CD4-positive, alpha-beta T cell (primary cell): ENCODE measurements around the gene DNAJC15. TPM values are rescaled to one million over a fixed set of nuclear protein-coding genes. Genes with fewer than 3 reads are reported as not detected.

Experiments
- ATAC-seq: fragments of 200-7000 bp; cut with Tn5 transposase; one replicate; pipeline ENCODE4 v1.10.0; 2022; ENCODE audit warnings: mild to moderate bottlenecking; ENCODE audit not compliant: poor library complexity
- CTCF ChIA-PET: fragments of 350-600 bp; sonication (Branson Sonifier 250); formaldehyde crosslinking; loops from one replicate; lab custom pipeline; 2021; ENCODE audit warnings: antibody characterized with exemption, inconsistent platforms; lab: Charles Lee
- POLR2A ChIA-PET: fragments of 350-600 bp; sonication (Branson Sonifier 250); formaldehyde crosslinking; loops from one replicate; lab custom pipeline; 2021; ENCODE audit warnings: antibody characterized with exemption, inconsistent platforms; lab: Charles Lee
- DNase-seq, 14 experiments: peaks; one replicate each; pipeline ENCODE4 v3.0.0-alpha.2; 2013 to 2020; ENCODE audit warnings: mixed read lengths in 2 of 14
- H3K27ac ChIP-seq, 2 donors: one replicate each; pipeline versions ENCODE4 v1.5.1 to v1.7.0; 2013; ENCODE audit warnings: low read length in 2 of 2, low read depth in 1 of 2, mild to moderate bottlenecking in 1 of 2
- H3K27me3 ChIP-seq, 2 experiments: 1 replicate in 1 of 2; 2 replicates in 1 of 2; pipeline versions ENCODE4 v1.6.1 to v1.7.0; 2013; ENCODE audit warnings: low read length in 2 of 2, control low read depth in 1 of 2, mild to moderate bottlenecking in 1 of 2, moderate library complexity in 1 of 2; ENCODE audit not compliant: insufficient read depth in 2 of 2, control insufficient read depth in 1 of 2
- H3K36me3 ChIP-seq: one replicate; pipeline ENCODE4 v1.6.1; 2013; ENCODE audit warnings: low read length, control low read depth; ENCODE audit not compliant: insufficient read depth
- H3K4me1 ChIP-seq: one replicate; pipeline ENCODE4 v1.6.1; 2013; ENCODE audit warnings: low read length, control low read depth; ENCODE audit not compliant: insufficient read depth
- H3K4me3 ChIP-seq: one replicate; pipeline ENCODE4 v1.5.1; 2013; ENCODE audit warnings: mild to moderate bottlenecking, low read length, moderate library complexity
- H3K9me3 ChIP-seq, 2 experiments: 1 replicate in 1 of 2; 2 replicates in 1 of 2; pipeline versions ENCODE4 v1.6.1 to v1.7.0; 2013; ENCODE audit warnings: low read length in 2 of 2, mild to moderate bottlenecking in 2 of 2, control low read depth in 1 of 2, moderate library complexity in 1 of 2; ENCODE audit not compliant: control insufficient read depth in 1 of 2, insufficient read depth in 1 of 2
- H3K27ac Mint-ChIP-seq: one replicate; pipeline ENCODE4 v1.8.0; 2020; ENCODE audit warnings: mixed read lengths
- H3K27me3 Mint-ChIP-seq: one replicate; pipeline ENCODE4 v1.8.0; 2021; ENCODE audit warnings: mixed read lengths
- H3K36me3 Mint-ChIP-seq: one replicate; pipeline ENCODE4 v1.8.0; 2021; ENCODE audit warnings: low read depth, mixed read lengths
- H3K4me1 Mint-ChIP-seq: one replicate; pipeline ENCODE4 v1.8.0; 2021; ENCODE audit warnings: low read depth, mixed read lengths
- H3K4me3 Mint-ChIP-seq: one replicate; pipeline ENCODE4 v1.8.0; 2020; ENCODE audit warnings: mild to moderate bottlenecking, mixed read lengths
- H3K9me3 Mint-ChIP-seq: one replicate; pipeline ENCODE4 v1.8.0; 2020; ENCODE audit warnings: mixed read lengths
- CTCF ChIP-seq: fragments of 200-600 bp; IDR thresholded peaks from one replicate; pipeline ENCODE4 v1.8.0; 2022; ENCODE audit warnings: antibody characterized with exemption, mild to moderate bottlenecking
- intact Hi-C, 2 experiments: fragments of 100-400 bp; cut with DNase I in 1 of 2; cut with micrococcal nuclease in 1 of 2; formaldehyde crosslinking; loops; one replicate each; pipeline versions ENCODE4 v1.15.1 to v1.9.0; 2023 to 2025; cut with DNase I, micrococcal nuclease
- total RNA-seq, 174 experiments: library from RNA in 2 of 174; stranded (reverse) in 2 of 174; gene quantifications; one replicate each; pipeline ENCODE4 v1.2.3 and lab custom pipeline; 2021 to 2026

The DNAJC15 gene
- total RNA-seq, 2 experiments from 2014 or later, result 6.8 to 7.6 TPM

- no peaks in the 10 kb centered on the region for H3K4me1 Mint-ChIP-seq
- no peaks in the 10 kb centered on the region for H3K9me3 Mint-ChIP-seq
- Histone ChIP-seq H3K9me3 (no peaks in the 10 kb centered on the region), H3K27ac (no peak overlapping the region), H3K4me1 (no peaks in the 10 kb centered on the region), H3K4me3 (no peak overlapping the region), H3K36me3 (no peaks in the 10 kb centered on the region), H3K27me3 (peaks cover 0 to 3% of the 10 kb centered on the region in 2 experiments)
- CTCF ChIA-PET, result no interaction called here
- TF ChIP-seq CTCF, result no peak
- POLR2A ChIA-PET, result interaction anchor here (0.9 kb wide), 1 partner anchor 141 kb away, joined by 5 read pairs; no protein-coding TSS in a partner anchor
- H3K27me3 Mint-ChIP-seq, result peaks cover 27% of the 10 kb centered on the region
- DNase-seq, result no peak
- no peaks in the 10 kb centered on the region for H3K36me3 Mint-ChIP-seq
- H3K27ac Mint-ChIP-seq, result no peak overlapping the region
- no peak overlapping the region for H3K4me3 Mint-ChIP-seq
- no peak for ATAC-seq
- intact Hi-C loops, result loop anchor here in 1 of 2 experiments (2.0 kb wide), 1 partner anchor 165 kb away; no protein-coding TSS in a partner anchor
These were observed 110.4 kb downstream of the DNAJC15 start for GRCh38 chr13:43133792-43134191.

- Mint-ChIP-seq H3K27me3 (peaks cover 27% of the 10 kb centered on the region), H3K27ac (no peak overlapping the region), H3K36me3 (no peaks in the 10 kb centered on the region), H3K4me1 (no peaks in the 10 kb centered on the region), H3K9me3 (no peaks in the 10 kb centered on the region), H3K4me3 (no peak overlapping the region)
- no peaks in the 10 kb centered on the region for H3K4me1 ChIP-seq
- H3K27me3 ChIP-seq, result peaks cover 0 to 3% of the 10 kb centered on the region in 2 experiments
- no peaks in the 10 kb centered on the region for H3K9me3 ChIP-seq
- no peak for TF ChIP-seq CTCF
- ATAC-seq, result no peak
- H3K36me3 ChIP-seq, result no peaks in the 10 kb centered on the region
- POLR2A ChIA-PET, result no interaction called here
- no peak overlapping the region for H3K27ac ChIP-seq
- intact Hi-C loops, result no loop called here
- DNase-seq, result no peak
- H3K4me3 ChIP-seq, result no peak overlapping the region
- CTCF ChIA-PET, result no interaction called here
These were observed 111.5 kb downstream of the DNAJC15 start for GRCh38 chr13:43134868-43135267.

- intact Hi-C loops, result no loop called here
- H3K9me3 Mint-ChIP-seq, result no peaks in the 10 kb centered on the region
- H3K4me3 ChIP-seq, result no peak overlapping the region
- no peak overlapping the region for H3K27ac Mint-ChIP-seq
- H3K36me3 Mint-ChIP-seq, result no peaks in the 10 kb centered on the region
- no peak for ATAC-seq
- H3K4me3 Mint-ChIP-seq, result no peak overlapping the region
- no peak for TF ChIP-seq CTCF
- DNase-seq, result no peak
- peaks cover 0 to 3% of the 10 kb centered on the region in 2 experiments for H3K27me3 ChIP-seq
- CTCF ChIA-PET, result no interaction called here
- H3K36me3 ChIP-seq, result no peaks in the 10 kb centered on the region
- no peaks in the 10 kb centered on the region for H3K9me3 ChIP-seq
- H3K4me1 Mint-ChIP-seq, result no peaks in the 10 kb centered on the region
- POLR2A ChIA-PET, result no interaction called here
- H3K27me3 Mint-ChIP-seq, result peaks cover 27% of the 10 kb centered on the region
- no peaks in the 10 kb centered on the region for H3K4me1 ChIP-seq
- H3K27ac ChIP-seq, result no peak overlapping the region
These were observed 112.1 kb downstream of the DNAJC15 start for GRCh38 chr13:43135516-43135915.
